Measurements from ENCODE around the gene RAPH1.
"Not testable (repeated sequence)": the region's sequence is repeated elsewhere in the genome, so short reads cannot be mapped to it uniquely, and the experiment has no call there.

Gene RAPH1

DNA sequence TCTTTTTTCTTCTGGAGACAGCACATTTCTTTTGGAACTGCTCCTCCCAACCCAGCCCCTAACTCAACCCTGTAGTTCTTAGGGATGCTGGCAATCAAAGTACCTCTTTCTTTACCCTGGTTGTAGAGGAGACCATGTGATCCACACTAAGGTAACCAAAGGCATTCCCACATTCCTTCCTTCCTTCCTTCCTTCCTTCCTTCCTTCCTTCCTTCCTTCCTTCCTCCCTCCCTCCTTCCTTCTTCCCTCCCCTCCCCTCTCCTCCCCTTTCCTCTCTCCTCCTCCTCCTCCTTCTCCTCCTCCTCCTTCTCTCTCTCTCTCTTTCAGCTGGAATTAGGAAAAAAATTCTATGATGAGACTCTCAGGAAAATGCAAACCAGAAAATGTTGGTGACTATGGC, 13.8 kb upstream of the RAPH1 start:
- no peak for DNase-seq (ENCODE audit: low read depth)

DNA sequence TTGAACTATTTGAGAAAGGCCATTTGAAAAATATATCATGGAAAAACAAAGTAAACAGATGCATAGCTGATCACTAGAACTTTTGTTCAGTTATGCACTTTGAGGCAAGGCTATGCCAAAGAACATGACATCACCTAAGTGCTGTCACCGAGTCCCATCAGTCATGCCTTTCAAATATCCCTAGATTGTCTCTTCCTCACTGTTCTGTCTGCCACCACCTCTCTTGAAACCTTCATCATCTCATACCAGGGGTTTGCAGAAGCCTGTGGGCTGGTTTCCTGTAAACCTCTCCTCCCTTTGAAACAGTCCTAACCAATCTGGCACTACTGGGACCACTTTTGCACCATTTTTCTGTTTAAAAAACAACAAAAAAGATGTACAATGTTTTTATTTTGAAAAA, 12.3 kb upstream of the RAPH1 start:
- no peak for DNase-seq (ENCODE audit: low read depth)

DNA sequence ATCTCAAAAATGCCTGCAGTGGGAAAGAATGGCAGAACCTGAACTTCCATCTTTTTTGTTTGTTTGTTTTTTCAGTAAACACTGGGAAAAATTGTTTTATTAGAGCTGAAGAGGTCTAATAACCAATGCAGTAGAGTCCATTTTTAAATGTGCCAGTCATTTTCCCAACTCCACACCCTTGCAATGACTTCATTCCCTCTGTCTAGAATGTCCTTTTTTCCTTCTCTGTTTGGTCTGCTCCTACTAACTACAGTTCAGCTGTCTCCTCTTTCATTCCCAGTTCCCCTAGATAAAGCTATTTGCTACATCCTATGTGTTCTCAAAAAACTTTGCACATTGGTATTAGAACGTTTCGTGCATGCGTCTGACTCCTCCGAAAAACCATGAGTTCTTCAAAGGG, 9.3 kb upstream of the RAPH1 start:
- DNase-seq (ENCODE audit: low read depth), result no peak

DNA sequence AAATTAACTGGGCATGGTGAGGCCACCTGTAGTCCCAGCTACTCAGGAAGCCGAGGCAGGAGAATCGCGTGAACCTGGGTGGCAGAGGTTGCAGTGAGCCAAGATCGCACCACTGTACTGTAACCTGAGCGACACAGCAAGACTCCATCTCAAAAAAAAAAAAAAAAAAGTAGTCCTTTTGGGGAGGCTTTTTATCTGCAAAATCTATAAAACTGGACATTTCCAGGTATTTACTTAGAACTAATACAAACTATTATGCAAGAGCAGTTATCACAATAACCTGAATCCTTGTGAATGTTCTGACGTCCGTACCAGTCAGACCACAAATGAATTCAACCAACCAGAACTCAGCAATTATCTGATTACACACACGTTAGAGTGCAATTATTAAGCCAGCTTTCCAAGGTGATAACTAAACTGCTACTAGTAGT, 8.8 kb upstream of the RAPH1 start:
- no peak for DNase-seq (ENCODE audit: low read depth)

DNA sequence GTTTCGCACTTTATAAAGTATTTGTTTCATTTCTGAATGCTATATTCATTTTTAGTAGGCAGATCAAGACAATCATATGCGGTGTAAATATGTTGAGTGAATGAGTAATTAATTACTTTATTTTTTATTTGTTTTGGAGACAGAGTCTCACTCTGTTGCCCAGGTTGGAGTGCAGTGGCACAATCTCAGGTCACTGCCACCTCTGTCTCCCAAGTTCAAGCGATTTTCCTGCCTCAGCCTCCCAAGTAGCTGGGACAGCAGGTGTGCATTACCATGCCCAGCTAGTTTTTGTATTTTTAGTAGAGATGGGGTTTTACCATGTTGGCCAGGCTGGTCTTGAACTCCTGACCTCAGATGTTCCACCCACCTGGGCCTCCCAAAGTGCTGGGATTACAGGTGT, 5.5 kb upstream of the RAPH1 start:
- DNase-seq (ENCODE audit: low read depth), result not testable (repeated sequence)

DNA sequence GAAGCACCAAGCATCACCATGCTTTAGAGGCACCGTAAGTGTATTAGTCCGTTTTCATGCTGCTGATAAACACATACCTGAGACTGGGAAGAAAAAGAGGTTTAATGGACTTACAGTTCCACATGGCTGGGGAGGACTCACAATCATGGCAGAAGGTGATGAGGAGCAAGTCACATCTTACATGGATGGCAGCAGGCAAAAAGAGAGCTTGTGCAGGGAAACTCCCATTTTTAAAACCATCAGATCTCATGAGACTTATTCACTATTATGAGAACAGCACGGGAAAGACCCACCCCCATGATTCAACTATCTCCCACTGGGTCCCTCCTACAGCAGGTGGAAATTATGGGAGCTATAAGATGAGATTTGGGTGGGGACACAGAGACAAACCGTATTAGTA, 3.1 kb upstream of the RAPH1 start:
- not testable (repeated sequence) for DNase-seq (ENCODE audit: low read depth)

DNA sequence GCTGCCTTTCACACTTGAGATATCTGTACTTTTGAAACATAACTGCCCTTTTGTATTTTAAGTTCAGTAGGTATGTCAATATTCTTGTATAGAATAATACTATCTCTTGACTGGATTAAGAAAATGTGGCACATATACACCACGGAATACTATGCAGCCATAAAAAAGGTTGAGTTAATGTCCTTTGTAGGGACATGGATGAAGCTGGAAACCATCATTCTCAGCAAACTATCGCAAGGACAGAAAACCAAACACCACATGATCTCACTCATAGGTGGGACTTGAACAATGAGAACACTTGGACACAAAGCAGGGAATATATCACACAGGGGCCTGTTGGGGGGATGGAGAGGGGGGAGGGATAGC, 1.5 kb upstream of the RAPH1 start:
- DNase-seq (ENCODE audit: low read depth), result not testable (repeated sequence)

DNA sequence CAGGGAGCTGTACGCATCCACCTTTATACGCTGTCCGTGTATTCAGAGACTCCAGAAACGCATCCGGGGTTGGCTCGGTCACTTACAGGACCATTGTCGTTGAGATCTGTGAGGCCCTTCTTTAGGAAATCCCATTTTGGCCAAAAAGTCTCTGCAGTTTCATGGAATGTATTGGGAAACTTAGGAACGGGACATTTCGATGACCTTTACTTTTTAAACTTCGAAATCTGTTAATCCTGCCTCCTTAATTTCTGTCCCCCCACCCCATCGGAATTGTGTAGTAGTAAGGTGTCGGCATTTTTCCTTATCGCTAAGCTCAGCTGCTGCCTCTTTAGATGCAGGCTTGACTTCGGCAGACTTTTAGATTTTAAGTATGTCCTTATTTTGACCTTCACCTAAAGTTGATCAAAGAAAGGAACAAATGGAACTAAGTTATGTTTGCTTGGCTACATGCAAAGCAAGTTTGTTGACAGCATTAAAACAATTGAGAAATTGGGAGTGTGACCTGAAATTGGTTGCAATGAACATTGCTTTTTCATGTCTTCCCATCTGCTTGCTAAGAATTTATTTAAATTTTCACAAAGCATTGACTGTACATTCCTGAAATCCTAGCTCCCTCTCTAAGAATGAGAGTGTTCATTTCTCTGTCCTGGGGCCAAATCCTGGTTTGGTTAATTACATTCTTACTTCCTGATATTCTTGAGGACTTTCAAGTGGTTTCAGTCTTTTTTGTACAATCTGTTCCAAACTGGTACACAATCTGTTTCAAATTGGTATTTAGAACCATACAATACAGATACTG, 884 bp upstream of the RAPH1 start:
- no peak for DNase-seq (ENCODE audit: low read depth)

DNA sequence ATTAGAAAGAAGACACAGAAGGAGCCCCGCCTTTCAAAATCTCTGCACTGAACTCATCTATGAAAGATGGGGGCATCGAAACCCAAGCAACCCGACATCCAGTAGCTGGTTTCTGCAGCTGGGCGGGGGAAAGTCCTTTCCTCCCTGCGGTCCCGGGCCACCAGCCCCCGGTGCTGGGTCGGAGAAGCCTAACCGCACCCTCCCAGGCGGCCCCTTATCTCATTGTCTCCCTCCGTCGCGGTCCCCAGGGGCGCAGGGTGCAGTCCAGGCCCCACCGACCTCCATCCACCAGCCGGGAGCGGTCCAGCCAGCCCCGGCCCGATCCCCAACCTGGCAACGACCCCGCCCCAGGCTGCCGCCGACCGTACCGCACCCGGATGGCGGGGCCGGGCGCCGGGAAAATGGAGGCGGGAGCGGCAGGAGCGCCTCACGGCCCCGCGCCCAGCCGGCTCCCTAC, 452 bp downstream of the RAPH1 start:
- peak; percentile 4 for DNase-seq (ENCODE audit: low read depth)

DNA sequence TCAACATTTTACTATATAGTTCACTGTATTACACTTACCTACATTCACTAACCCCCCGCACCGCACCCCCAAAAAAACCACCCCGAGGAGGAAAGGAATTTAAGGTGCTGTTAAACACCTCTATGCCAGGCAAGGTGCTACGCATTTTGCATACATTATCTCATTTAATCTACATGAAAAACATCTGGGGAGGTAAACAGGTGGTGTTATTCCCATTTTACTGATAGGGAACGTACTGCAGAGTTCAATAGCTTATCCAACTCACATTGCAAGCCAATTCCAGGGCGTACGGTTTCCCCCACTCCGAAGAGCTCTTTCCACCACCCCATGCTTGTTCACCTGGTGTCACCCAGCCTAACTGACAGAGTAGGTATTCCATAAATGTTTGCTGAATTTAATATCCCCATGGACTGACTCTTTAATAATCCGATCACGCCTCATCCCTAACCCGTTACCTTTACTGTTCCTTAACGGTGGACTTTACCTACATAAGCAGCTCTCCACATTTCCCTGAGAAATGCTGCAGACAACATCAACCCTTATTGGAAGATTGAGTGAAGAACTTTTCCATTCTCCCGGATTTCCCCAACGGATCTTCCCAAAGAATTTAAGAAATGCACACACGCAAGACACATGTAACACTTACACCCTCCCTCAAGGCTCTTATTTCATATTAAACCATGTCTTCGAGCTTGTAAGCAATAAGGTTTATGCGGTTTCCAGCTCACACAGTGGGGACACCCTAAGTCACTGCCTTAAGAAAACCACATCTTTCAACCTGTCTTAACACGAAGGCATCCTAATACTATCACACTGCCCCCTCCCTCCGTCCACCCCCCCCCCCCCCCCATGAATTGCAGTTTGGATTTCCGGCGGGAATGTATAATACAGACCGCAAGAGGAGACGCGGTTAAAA, 1.2 kb downstream of the RAPH1 start:
- DNase-seq (ENCODE audit: low read depth), result no peak

DNA sequence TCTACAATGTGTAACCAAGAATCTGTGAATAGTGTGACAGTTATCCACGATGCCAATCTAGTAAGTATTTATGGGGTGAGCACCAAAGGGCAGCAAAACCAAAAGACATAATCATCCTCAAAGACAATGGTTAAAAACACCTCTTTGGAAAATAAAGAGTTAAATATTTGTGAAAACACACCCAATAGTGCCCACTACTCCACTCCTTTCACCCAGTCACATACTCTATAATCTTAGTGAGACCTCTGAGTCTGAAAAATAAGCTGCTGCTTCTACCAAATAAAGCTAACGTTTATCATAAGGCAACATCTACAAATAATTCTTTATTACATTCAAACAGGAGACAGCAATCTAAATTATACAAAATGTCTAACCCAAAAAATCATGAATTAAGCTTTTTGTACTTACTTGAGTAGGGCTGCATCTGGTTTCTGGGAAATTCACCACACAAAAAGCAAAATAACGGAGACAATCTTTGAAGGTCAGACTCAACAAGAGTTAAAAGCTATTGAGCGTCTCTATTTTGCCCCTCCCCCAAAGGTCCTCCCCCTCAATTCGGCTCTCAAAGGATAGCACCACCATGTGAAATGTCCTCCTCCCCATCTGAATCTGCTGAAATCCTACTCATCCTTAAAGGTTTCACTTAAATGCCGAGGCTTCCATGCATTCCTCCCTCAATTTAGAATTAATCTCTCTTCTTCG, 2.0 kb downstream of the RAPH1 start:
- no peak for DNase-seq (ENCODE audit: low read depth)

DNA sequence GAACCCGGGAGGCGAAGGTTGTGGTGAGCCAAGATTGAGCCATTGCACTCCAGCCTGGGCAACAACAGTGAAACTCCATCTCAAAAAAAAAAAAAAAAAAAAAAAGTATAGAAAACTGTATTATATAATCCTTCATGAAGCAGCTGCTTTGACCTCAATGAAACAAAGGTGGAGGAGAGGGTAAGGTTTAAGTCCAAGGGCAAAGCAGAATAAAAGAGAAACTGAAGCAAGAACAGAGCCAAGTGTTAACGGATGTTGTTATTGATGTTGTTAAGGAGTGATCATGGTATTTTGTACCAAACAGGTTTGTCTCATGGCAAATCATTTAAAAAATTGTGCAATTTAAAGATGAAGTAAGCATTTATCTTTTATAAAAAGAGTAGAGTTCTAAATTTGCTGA, 7.4 kb downstream of the RAPH1 start:
- no peak for DNase-seq (ENCODE audit: low read depth)

DNA sequence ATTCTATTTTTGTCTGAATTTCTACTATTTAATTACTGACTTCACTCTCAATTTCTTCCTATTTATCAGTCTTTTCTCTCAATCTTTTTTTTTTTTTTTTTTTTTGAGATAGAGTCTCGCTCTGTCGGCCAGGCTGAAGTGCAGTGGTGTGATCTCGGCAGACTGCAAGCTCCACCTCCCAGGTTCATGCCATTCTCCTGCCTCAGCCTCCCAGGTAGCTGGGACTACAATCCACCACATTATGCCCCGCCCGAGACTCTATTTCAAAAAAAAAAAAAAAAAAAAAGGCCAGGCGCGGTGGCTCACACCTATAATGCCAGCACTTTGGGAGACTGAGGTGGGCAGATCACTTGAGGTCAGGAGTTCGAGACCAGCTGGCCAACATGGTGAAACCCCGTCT, 21.8 kb downstream of the RAPH1 start:
- not testable (repeated sequence) for DNase-seq (ENCODE audit: low read depth)

DNA sequence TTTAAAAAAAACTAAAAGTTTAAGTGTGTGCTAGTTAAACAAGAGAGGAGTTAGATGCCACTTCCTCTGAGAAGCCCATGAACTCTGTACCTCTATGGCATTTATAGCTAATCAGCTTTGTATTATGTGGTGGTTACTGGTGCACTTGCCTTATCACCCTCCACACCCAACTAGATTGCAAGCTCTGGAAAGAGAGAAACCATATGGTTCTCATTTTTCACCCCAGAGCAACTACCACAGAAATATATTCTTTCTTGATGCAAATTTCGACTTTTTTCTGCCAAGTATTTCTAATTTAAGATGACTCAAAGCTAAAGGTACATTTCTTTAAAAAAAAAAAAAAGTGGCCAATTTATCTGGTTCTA, 24.2 kb downstream of the RAPH1 start:
- no peak for DNase-seq (ENCODE audit: low read depth)

DNA sequence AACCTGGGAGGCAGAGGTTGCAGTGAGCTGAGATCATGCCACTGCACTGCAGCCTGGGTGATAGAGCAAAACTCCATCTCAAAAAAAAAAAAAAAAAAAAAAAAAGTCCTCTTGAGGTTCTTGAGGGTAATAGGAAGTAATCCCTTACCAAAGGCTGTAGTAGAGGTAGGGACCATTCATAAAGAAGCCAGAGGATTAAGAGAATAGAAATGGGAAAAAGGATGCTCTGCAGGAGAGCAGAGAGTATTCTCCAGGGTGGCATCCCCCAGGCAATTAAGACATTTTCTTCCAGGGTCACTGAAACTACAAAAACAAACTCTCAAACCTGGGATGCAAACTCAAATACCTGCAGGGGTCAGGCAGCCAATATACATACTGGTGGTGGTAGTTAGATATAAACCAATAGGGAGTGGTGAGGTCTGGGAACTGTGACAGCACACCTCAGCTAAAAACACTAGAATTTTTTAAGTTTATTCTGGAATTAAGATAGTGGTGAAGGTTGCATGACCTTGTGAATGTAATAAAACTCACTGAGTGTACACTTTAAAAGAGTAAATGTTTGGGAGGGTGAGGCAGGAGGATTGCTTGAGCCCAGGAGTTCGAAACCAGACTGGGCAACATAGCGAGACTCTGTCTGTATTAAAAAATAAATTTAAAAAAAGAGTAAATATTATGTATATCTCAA, 24.7 kb downstream of the RAPH1 start:
- no peak for DNase-seq (ENCODE audit: low read depth)

DNA sequence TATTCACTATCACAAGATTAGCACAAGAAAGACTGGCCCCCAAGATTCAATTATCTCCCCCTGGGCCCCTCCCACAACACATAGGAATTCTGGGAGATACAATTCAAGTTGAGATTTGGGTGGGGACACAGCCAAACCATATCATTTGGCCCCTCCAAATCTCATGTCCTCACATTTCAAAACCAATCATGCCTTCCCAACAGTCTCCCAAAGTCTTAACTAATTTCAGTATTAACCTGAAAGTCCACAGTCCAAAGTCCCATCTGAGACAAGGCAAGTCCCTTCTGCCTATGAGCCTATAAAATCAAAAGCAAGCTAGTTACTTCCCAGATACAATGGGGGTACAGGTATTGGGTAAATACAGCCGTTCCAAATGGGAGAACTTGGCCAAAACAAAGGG, 31.6 kb downstream of the RAPH1 start:
- not testable (repeated sequence) for DNase-seq (ENCODE audit: low read depth)

DNA sequence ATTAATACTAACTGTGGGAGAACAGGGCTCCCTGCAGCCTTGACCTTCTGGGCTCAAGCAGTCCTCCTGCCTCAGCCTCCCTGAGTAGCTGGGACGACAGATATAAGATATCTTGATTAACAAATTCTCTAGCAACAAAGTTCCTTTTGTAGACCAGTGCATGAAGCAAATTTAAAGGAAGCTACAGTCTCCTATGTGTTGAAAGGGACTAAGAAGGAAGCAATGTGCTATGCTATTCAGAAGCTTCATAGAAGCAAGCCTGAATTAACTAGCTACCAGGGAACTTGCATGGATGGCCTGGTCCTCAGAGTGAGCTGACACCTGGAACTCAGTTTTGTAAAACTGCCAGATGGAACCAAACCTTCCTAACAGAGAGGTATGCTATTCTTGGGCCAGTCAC, 33.2 kb downstream of the RAPH1 start:
- no peak for DNase-seq (ENCODE audit: low read depth)

DNA sequence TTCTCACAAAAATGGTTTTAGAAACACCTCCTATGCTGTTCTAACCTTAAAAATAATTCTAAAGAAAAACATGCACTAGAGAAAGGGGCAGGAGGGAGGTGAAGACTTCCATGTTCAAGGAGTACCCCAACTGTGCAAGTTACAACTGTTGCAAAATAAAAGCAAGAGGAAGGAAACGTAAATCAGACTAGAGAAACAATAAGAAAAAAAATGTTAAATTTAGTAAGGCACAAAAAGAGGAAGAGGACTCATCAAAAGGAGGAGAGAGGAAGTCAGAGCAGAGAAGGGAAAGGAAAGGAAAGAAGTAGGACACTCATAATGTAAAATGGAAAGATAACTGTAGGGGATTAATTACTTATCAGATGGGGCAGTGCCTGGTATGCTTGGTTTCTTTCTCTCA, 34.1 kb downstream of the RAPH1 start:
- DNase-seq (ENCODE audit: low read depth), result no peak

DNA sequence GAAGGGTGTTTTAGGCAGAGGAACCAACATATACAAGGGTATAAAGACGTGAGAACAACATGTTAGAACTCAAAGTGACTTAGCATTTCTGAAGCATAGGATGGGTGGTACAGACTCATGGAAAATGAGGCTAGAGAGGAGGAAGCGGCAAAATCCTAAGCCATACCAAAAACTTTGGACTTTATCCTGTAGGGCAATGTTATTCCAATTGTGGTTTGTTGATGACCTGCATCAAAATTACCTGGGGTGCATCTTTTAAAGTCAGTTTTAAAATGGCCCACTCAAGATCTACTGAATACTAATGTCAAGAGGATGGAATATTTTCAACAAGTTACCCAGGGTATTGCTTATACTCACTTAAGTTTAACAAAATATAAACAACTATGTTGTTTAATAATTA, 34.8 kb downstream of the RAPH1 start:
- DNase-seq (ENCODE audit: low read depth), result no peak

DNA sequence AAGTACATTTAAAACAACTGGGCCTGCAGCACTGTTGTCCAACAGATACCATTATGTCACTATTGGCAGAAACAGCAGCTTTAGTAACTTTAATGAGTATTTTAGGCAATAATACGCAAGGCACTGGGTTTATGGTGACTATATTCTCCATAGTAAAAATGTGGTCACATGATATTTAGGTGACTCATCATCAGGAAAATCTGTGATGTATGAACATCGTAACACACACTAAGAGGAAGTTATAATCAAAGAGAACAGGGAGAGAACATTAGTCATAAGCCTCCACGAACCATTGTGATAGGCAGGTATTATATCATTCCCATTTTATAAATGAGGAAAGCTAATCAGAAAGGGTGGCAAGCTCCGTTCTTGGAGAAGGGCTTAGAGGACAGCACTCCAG, 36.9 kb downstream of the RAPH1 start:
- no peak for DNase-seq (ENCODE audit: low read depth)

DNA sequence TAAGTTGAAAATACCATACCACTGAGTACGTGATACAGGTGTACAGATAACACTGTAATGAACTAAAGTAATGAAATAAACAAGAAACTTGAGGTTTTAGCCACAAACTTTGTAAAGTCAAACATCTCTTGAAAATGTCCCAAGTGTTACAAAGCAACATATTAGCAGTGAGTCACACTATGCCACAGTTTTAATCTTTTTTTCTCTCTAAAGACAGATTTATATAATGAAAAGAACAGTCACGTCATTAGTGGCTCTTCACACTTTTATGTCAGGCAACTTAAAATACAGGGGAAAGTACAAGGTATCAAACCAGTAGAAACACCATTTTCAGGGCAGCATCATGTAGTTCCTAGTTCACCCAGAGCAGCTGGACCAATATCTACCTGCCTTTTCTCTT, 42.1 kb downstream of the RAPH1 start:
- DNase-seq (ENCODE audit: low read depth), result no peak

DNA sequence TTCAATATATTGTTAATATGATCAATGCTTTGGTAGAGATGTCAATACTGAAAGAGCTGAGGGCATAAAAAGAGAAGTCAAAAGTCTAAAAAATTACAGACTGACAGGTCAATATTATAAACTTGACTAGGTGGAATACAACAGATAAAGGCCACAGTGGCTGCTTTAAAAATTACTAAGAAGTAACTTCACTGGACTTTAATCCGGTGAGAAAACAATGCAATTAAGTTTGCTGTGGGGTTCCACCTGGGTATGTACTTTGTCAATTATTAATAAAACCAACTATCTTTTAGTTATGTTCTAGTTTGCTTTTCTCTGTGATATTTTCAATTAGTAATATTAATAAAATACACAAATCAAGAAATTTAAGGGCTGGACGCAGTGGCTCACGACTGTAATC, 44.7 kb downstream of the RAPH1 start:
- no peak for DNase-seq (ENCODE audit: low read depth)
